Liver (tissue), 9 donors: ENCODE results near the gene UBE2M. TPM values are rescaled to one million over a fixed set of nuclear protein-coding genes. Genes with fewer than 3 reads are reported as not detected.
A peak's percentile ranks its signal among the peaks of the same experiment; 100 is the strongest.

Experiments
- DNase-seq: peaks from one replicate; pipeline ENCODE4 v3.0.0-alpha.2; 2017; ENCODE audit warnings: low spot score
- H3K27ac ChIP-seq, 2 donors: one replicate each; pipeline ENCODE4 v1.7.0; 2013; ENCODE audit warnings: inconsistent platforms in 2 of 2, low read length in 2 of 2, control low read depth in 1 of 2, low read depth in 1 of 2, mild to moderate bottlenecking in 1 of 2
- H3K27me3 ChIP-seq, 4 donors: one replicate each; pipeline versions ENCODE4 v1.6.1 to v1.7.0; 2013; ENCODE audit warnings: low read length in 3 of 4, inconsistent platforms in 1 of 4, mild to moderate bottlenecking in 1 of 4, moderate library complexity in 1 of 4; ENCODE audit not compliant: control insufficient read depth in 4 of 4, insufficient read depth in 4 of 4
- H3K36me3 ChIP-seq, 4 donors: one replicate each; pipeline versions ENCODE4 v1.6.1 to v1.7.0; 2013; ENCODE audit warnings: low read length in 3 of 4, mild to moderate bottlenecking in 3 of 4, low read depth in 1 of 4, moderate library complexity in 1 of 4; ENCODE audit not compliant: control insufficient read depth in 4 of 4, insufficient read depth in 3 of 4
- H3K4me1 ChIP-seq, 4 donors: one replicate each; pipeline versions ENCODE4 v1.6.1 to v1.7.0; 2013; ENCODE audit warnings: low read length in 3 of 4, mild to moderate bottlenecking in 3 of 4, moderate library complexity in 1 of 4; ENCODE audit not compliant: control insufficient read depth in 4 of 4, insufficient read depth in 4 of 4
- H3K4me3 ChIP-seq, 3 donors: one replicate each; pipeline versions ENCODE4 v1.6.1 to v1.7.0; 2013; ENCODE audit warnings: low read length in 3 of 3, control low read depth in 1 of 3, low read depth in 1 of 3, mild to moderate bottlenecking in 1 of 3
- H3K9ac ChIP-seq, 2 donors: one replicate each; pipeline ENCODE4 v1.7.0; 2013; ENCODE audit warnings: low read length in 2 of 2, mild to moderate bottlenecking in 2 of 2, moderate library complexity in 2 of 2, control low read depth in 1 of 2, low read depth in 1 of 2
- H3K9me3 ChIP-seq, 4 donors: one replicate each; pipeline versions ENCODE4 v1.6.1 to v1.7.0; 2013; ENCODE audit warnings: low read length in 3 of 4; ENCODE audit not compliant: control insufficient read depth in 4 of 4
- ATF3 ChIP-seq: IDR thresholded peaks from 2 replicates; pipeline ENCODE4 v1.6.1; 2016; ENCODE audit warnings: antibody characterized with exemption
- CTCF ChIP-seq: fragments of 150-350 bp; IDR thresholded peaks from 2 replicates; pipeline ENCODE4 v1.5.1; 2017; ENCODE audit warnings: improper control_type of control experiment, low read depth, low read length; ENCODE audit not compliant: missing input control
- EGR1 ChIP-seq, 2 donors: IDR thresholded peaks; 2 replicates each; pipeline ENCODE4 v1.6.1; 2016 to 2018; ENCODE audit warnings: antibody characterized with exemption in 2 of 2, low read depth in 2 of 2
- FOXA1 ChIP-seq: IDR thresholded peaks from 2 replicates; pipeline ENCODE4 v1.6.1; 2016; ENCODE audit warnings: antibody characterized with exemption
- GABPA ChIP-seq, 2 donors: IDR thresholded peaks in 1 of 2; conservative IDR thresholded peaks in 1 of 2; 2 replicates each; pipeline ENCODE4 v1.6.1; 2016; ENCODE audit warnings: antibody characterized with exemption in 2 of 2, mild to moderate bottlenecking in 1 of 2, moderate library complexity in 1 of 2
- HNF4A ChIP-seq, 2 donors: conservative IDR thresholded peaks; 2 replicates each; pipeline ENCODE4 v1.6.1; 2016; ENCODE audit warnings: antibody characterized with exemption in 2 of 2, mild to moderate bottlenecking in 2 of 2
- HNF4G ChIP-seq: IDR thresholded peaks from 2 replicates; pipeline ENCODE4 v1.6.1; 2016; ENCODE audit warnings: antibody characterized with exemption
- JUND ChIP-seq, 2 donors: IDR thresholded peaks; 2 replicates each; pipeline ENCODE4 v1.6.1; 2016; ENCODE audit warnings: antibody characterized with exemption in 2 of 2
- NR2F2 ChIP-seq: IDR thresholded peaks from 2 replicates; pipeline ENCODE4 v1.6.1; 2016; ENCODE audit warnings: antibody characterized with exemption
- RAD21 ChIP-seq, 2 donors: IDR thresholded peaks; 2 replicates each; pipeline ENCODE4 v1.6.1; 2016; ENCODE audit warnings: antibody characterized with exemption in 2 of 2, mild to moderate bottlenecking in 2 of 2
- REST ChIP-seq: IDR thresholded peaks from 2 replicates; pipeline ENCODE4 v1.6.1; 2016; ENCODE audit warnings: antibody characterized with exemption, mild to moderate bottlenecking
- RXRA ChIP-seq, 2 donors: IDR thresholded peaks; 2 replicates each; pipeline ENCODE4 v1.6.1; 2017 to 2018; ENCODE audit warnings: antibody characterized with exemption in 2 of 2, mild to moderate bottlenecking in 1 of 2
- SP1 ChIP-seq: IDR thresholded peaks from 2 replicates; pipeline ENCODE4 v1.6.1; 2018; ENCODE audit warnings: antibody characterized with exemption, mild to moderate bottlenecking
- TAF1 ChIP-seq: conservative IDR thresholded peaks from 2 replicates; pipeline ENCODE4 v1.6.1; 2016; ENCODE audit warnings: antibody characterized with exemption, mild to moderate bottlenecking
- YY1 ChIP-seq: IDR thresholded peaks from 2 replicates; pipeline ENCODE4 v1.6.1; 2016; ENCODE audit warnings: antibody characterized with exemption, mild to moderate bottlenecking
- ZBTB33 ChIP-seq: IDR thresholded peaks from 2 replicates; pipeline ENCODE4 v1.6.1; 2016; ENCODE audit warnings: antibody characterized with exemption
- WGBS: extraction: QIAGEN DNeasy Blood & Tissue Kit; methylation state at CpG from one replicate; pipeline ENCODE4 v1.1.7; 2013; 5-methylcytosine and 5-hydroxymethylcytosine counted together
- polyA plus RNA-seq, 2 donors: library from polyadenylated mRNA; stranded (reverse) in 1 of 2; unstranded in 1 of 2; fragments of 200-250 nt in 1 of 2; fragments of >200 nt in 1 of 2; fragmentation: Nextera tagmentation in 1 of 2; extraction: Ambion mirVana in 1 of 2; gene quantifications; one replicate each; pipeline versions ENCODE4 v1.2.1 to v1.2.3, GENCODE V29; 2013 to 2015
- total RNA-seq, 2 donors: library from RNA; depleted of rRNA; stranded (reverse); fragments of >200 nt; gene quantifications; one replicate each; pipeline ENCODE4 v1.2.3, GENCODE V29; 2014
- donor health status: healthy.
- donor health status: healthy.
- donor health status: healthy.
- donor health status: healthy.
- donor health status: healthy.

UBE2M gene
- total and polyA plus RNA-seq, 4 donors = 7.6 to 30.7 (median 17.7) TPM

GRCh38 chr19:58545286-58546018 is 13.0 kb downstream of the UBE2M start:
- peaks cover 11 to 27% (median 20%) of the 10 kb centered on the region in 4 donors for H3K4me1 ChIP-seq
- DNase-seq = no peak
- peak overlapping the region; percentile 79 to 92 (median 85) for H3K4me3 ChIP-seq
- 14% methylated on average over 21 of the region's 21 CpGs for WGBS
- no peaks in the 10 kb centered on the region for H3K27me3 ChIP-seq
- peak overlapping the region in 1 of 2 donors; percentile 54 for H3K27ac ChIP-seq
- no peaks in the 10 kb centered on the region for H3K9me3 ChIP-seq
- TF ChIP-seq HNF4G = no peak
- TF ChIP-seq HNF4A (conservative IDR thresholded peaks at IDR 0.05) = no peak
- TF ChIP-seq NR2F2 = no peak
- no peak for TF ChIP-seq RAD21 (IDR thresholded peaks at IDR 0.05)
- TF ChIP-seq CTCF = no peak
- TF ChIP-seq RXRA (IDR thresholded peaks at IDR 0.05) = no peak
- no peak for TF ChIP-seq GABPA (IDR thresholded peaks at IDR 0.05 in 1 of 2, conservative IDR thresholded peaks at IDR 0.05 in 1 of 2)
- no peak for TF ChIP-seq REST
- TF ChIP-seq YY1 = no peak
- no peak for TF ChIP-seq ATF3
- TF ChIP-seq TAF1 = no peak
- no peak for TF ChIP-seq EGR1 (IDR thresholded peaks at IDR 0.05; ENCODE audit: low read depth in 2 of 2)
- no peak for TF ChIP-seq FOXA1
- no peak for TF ChIP-seq JUND (IDR thresholded peaks at IDR 0.05)
- no peak for TF ChIP-seq ZBTB33
- TF ChIP-seq SP1 = no peak
- peaks cover 24 to 35% (median 30%) of the 10 kb centered on the region in 4 donors for H3K36me3 ChIP-seq
- peak overlapping the region; percentile 41 to 83 for H3K9ac ChIP-seq
